HepG2 (cell line): Measurements from ENCODE around the gene CLEC20A. TPM values are rescaled to one million over a fixed set of nuclear protein-coding genes. Genes with fewer than 3 reads are reported as not detected.

ENCODE experiments used
- ATAC-seq: fragments of 200-7000 bp; cut with Tn5 transposase; 3 replicates; pipeline ENCODE4 v1.9.1; 2020; ENCODE audit warnings: mild to moderate bottlenecking, moderate library complexity
- BruUV-seq: library from RNA; stranded (reverse); fragments of 400-500 nt; replicated peaks from 2 replicates; lab custom pipeline; 2021; lab: Mats Ljungman, UMichigan
- CTCF ChIA-PET: fragments of 300-600 bp; formaldehyde crosslinking; extraction: SDS; loops from one replicate; lab custom pipeline; 2021; ENCODE audit warnings: low total read pairs, inconsistent platforms, low intra/inter-chr PET ratio; lab: Yijun Ruan, JAX
- POLR2A ChIA-PET: fragments of 350-600 bp; sonication (Branson Sonifier 250); formaldehyde crosslinking; loops from one replicate; lab custom pipeline; 2020; ENCODE audit warnings: antibody characterized with exemption, inconsistent platforms; lab: Yijun Ruan, JAX
- DNase-seq: peaks from one replicate; pipeline ENCODE4 v3.0.0-alpha.2; 2015; ENCODE audit warnings: low spot score
- FAIRE-seq: peaks from 3 replicates; lab custom pipeline; 2011; peaks lifted over from hg19 to GRCh38; lab: Jason Lieb, UNC
- H2AFZ ChIP-seq: one replicate; pipeline ENCODE4 v1.6.1; 2011; ENCODE audit warnings: low read length, inconsistent platforms
- H3K27ac ChIP-seq: fragments of 300-600 bp; 3 replicates; pipeline ENCODE4 v1.8.0; 2011; ENCODE audit warnings: mixed run types, mild to moderate bottlenecking, mixed read lengths, low read length, inconsistent platforms; ENCODE audit not compliant: insufficient read depth; ENCODE audit errors: extremely low read length
- H3K27me3 ChIP-seq, 2 experiments: fragments of 200-600 bp in 1 of 2; 2 replicates in 1 of 2; 3 replicates in 1 of 2; pipeline versions ENCODE4 v1.6.0 to v1.8.0; 2011; ENCODE audit warnings: low read length in 2 of 2, mild to moderate bottlenecking in 2 of 2, moderate library complexity in 2 of 2, inconsistent platforms in 1 of 2; ENCODE audit not compliant: insufficient read depth in 2 of 2, control insufficient read depth in 1 of 2
- H3K36me3 ChIP-seq, 2 experiments: fragments of 200-600 bp in 1 of 2; replicated peaks in 1 of 2; 2 replicates in 1 of 2; 3 replicates in 1 of 2; pipeline versions ENCODE4 v1.5.1 to v1.8.0; 2011; ENCODE audit warnings: low read length in 2 of 2, inconsistent platforms in 1 of 2; ENCODE audit not compliant: insufficient read depth in 2 of 2, control insufficient read depth in 1 of 2
- H3K4me1 ChIP-seq: 2 replicates; pipeline ENCODE4 v1.5.1; 2012; ENCODE audit warnings: low read length, inconsistent platforms; ENCODE audit not compliant: insufficient read depth
- H3K4me2 ChIP-seq: 2 replicates; pipeline ENCODE4 v1.6.0; 2011; ENCODE audit warnings: low read depth, low read length, inconsistent platforms
- H3K4me3 ChIP-seq, 3 experiments: fragments of 200-600 bp in 1 of 3; sonication (generic), shearing (Covaris generic) in 1 of 3; replicated peaks in 1 of 3; 2 replicates each; pipeline ENCODE4 v1.5.1; 2011 to 2016; ENCODE audit warnings: low read length in 3 of 3, inconsistent platforms in 2 of 3, low read depth in 2 of 3, mild to moderate bottlenecking in 2 of 3, control low read depth in 1 of 3, mixed read lengths in 1 of 3; ENCODE audit not compliant: insufficient read depth in 1 of 3
- H3K79me2 ChIP-seq: one replicate; pipeline ENCODE4 v1.6.1; 2011; ENCODE audit warnings: low read length, inconsistent platforms; ENCODE audit not compliant: insufficient read depth
- H3K9ac ChIP-seq: 2 replicates; pipeline ENCODE4 v1.6.0; 2011; ENCODE audit warnings: mild to moderate bottlenecking, low read depth, low read length, inconsistent platforms; ENCODE audit not compliant: insufficient read depth
- H3K9me3 ChIP-seq: 2 replicates; pipeline ENCODE4 v1.5.1; 2012; ENCODE audit warnings: mild to moderate bottlenecking, low read length
- H4K20me1 ChIP-seq: 2 replicates; pipeline ENCODE4 v1.6.0; 2011; ENCODE audit warnings: inconsistent platforms, mild to moderate bottlenecking, low read length, moderate library complexity; ENCODE audit not compliant: insufficient read depth
- ASH2L ChIP-seq: fragments of 300-600, 200-600 bp; sonication (generic); IDR thresholded peaks from 2 replicates; pipeline ENCODE4 v1.7.0; 2017; ENCODE audit warnings: low read depth, mild to moderate bottlenecking, moderate library complexity, mixed read lengths, low read length; ENCODE audit not compliant: insufficient read length
- ATM ChIP-seq: fragments of 450-650 bp; IDR thresholded peaks from 2 replicates; pipeline ENCODE4 v1.7.1; 2017; ENCODE audit warnings: mild to moderate bottlenecking, borderline replicate concordance
- MYC ChIP-seq: sonication (generic); formaldehyde crosslinking; IDR thresholded peaks from 2 replicates; pipeline ENCODE4 v1.9.0; 2021; ENCODE audit warnings: missing genetic modification reagents, borderline replicate concordance
- PHF21A ChIP-seq: sonication (generic); formaldehyde crosslinking; IDR thresholded peaks from 2 replicates; pipeline ENCODE4 v1.5.0; 2020; ENCODE audit warnings: mild to moderate bottlenecking, missing genetic modification reagents
- SRSF4 ChIP-seq: fragments of 200-400 bp; formaldehyde crosslinking; IDR thresholded peaks from one replicate; pipeline ENCODE4 v1.6.1; 2018; ENCODE audit warnings: mild to moderate bottlenecking, low read depth, low read length, moderate library complexity; ENCODE audit not compliant: poor library complexity, severe bottlenecking
- STAG1 ChIP-seq: sonication (generic); formaldehyde crosslinking; IDR thresholded peaks from 2 replicates; pipeline ENCODE4 v1.4.0; 2020; ENCODE audit warnings: missing genetic modification reagents
- ZHX2 ChIP-seq, 2 experiments: sonication (generic) in 1 of 2; formaldehyde crosslinking in 1 of 2; IDR thresholded peaks; 2 replicates each; pipeline versions ENCODE4 v1.6.1 to v1.9.0; 2014 to 2022; ENCODE audit warnings: antibody characterized with exemption in 1 of 2, borderline replicate concordance in 1 of 2, inconsistent platforms in 1 of 2, low read depth in 1 of 2, missing genetic modification reagents in 1 of 2
- ZNF615 ChIP-seq: sonication (generic); formaldehyde crosslinking; IDR thresholded peaks from 2 replicates; pipeline ENCODE4 v1.5.0; 2020; ENCODE audit warnings: mild to moderate bottlenecking, missing genetic modification reagents, borderline replicate concordance
- ZNF616 ChIP-seq: sonication (generic); formaldehyde crosslinking; IDR thresholded peaks from 2 replicates; pipeline ENCODE4 v1.5.0; 2020; ENCODE audit warnings: low read depth, mild to moderate bottlenecking, missing genetic modification reagents
- ZNF841 ChIP-seq: sonication (generic); formaldehyde crosslinking; IDR thresholded peaks from 2 replicates; pipeline ENCODE4 v1.8.1; 2023; ENCODE audit warnings: missing genetic modification reagents, borderline replicate concordance
- ZSCAN31 ChIP-seq: sonication (generic); formaldehyde crosslinking; IDR thresholded peaks from 2 replicates; pipeline ENCODE4 v1.5.0; 2020; ENCODE audit warnings: low read depth, mild to moderate bottlenecking, missing genetic modification reagents
- WGBS: methylation state at CpG from one replicate; pipeline ENCODE4 v1.1.6; 2017; ENCODE audit warnings: low lambda C conversion rate; 5-methylcytosine and 5-hydroxymethylcytosine counted together
- in situ Hi-C: cut with HindIII; loops from 2 replicates; pipeline ENCODE4 v1.10.0; 2017; ENCODE audit warnings: low pct_unique_long_range_greater_than_20kb; ENCODE audit not compliant: extremely low pct_ligation_motif_present
- intact Hi-C: fragments of 100-400 bp; cut with micrococcal nuclease; formaldehyde crosslinking; loops from one replicate; pipeline ENCODE4 v1.10.0; 2022; ENCODE audit not compliant: unreplicated experiment
- polyA plus RNA-seq, 8 experiments: library from polyadenylated mRNA; depleted of rRNA in 3 of 8; stranded (reverse) in 7 of 8; unstranded in 1 of 8; fragments of >200 nt; fragmentation: Illumina TruSeq in 4 of 8; extraction: Trizol in 4 of 8; gene quantifications; 2 replicates each; pipeline versions ENCODE4 v1.2.1 to v1.2.3, GENCODE V29; 2011 to 2016; ENCODE audit warnings: low read depth in 4 of 8, missing spikeins in 1 of 8, mixed read lengths in 1 of 8; ENCODE audit not compliant: insufficient read depth in 1 of 8
- total RNA-seq, 5 experiments: library from RNA; depleted of rRNA; stranded (reverse); fragments of >200 nt; fragmentation: Illumina TruSeq; extraction: Trizol; gene quantifications; 2 replicates each; pipeline ENCODE4 v1.2.3, GENCODE V29; 2016; ENCODE audit warnings: low read depth in 1 of 5

Gene CLEC20A
- total and polyA plus RNA-seq, 2 of the 13 experiments (the other 11 are each of a cell fraction or from before 2014, with no cell fraction given), result not detected

DNA sequence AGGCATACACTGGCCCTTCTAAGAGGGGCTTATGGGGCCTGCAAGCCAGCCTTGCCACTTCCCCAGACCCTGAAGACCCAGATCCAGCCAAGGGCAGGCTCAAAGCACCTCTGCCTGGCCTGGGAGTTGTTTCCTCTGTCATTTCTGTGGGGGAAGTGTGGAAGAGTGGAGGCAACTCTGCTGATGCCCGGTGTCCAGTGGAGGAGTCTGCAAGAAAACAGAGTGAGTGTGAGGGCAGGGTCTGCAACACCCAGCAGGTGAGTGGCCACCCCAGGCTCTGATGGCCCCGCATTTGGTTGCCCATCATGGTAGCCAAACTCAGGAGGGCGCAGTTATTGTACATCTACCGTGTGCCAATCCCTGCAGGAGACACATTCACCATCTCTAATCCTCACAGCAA is 8.4 kb downstream of the CLEC20A start:
- no peak for DNase-seq
- WGBS, result 66% methylated on average over 4 of the region's 4 CpGs
- H3K36me3 ChIP-seq, result no peaks in the 10 kb centered on the region
- no peak overlapping the region for H2AFZ ChIP-seq
- ChIA-PET POLR2A (no interaction called here), CTCF (no interaction called here)
- ATAC-seq, result no peak
- peaks cover 4 to 27% of the 10 kb centered on the region in 2 experiments; a peak in 4 of 5 replicates for H3K27me3 ChIP-seq
- H3K4me2 ChIP-seq, result no peak overlapping the region
- H3K9me3 ChIP-seq, result no peaks in the 10 kb centered on the region
- H3K79me2 ChIP-seq, result no peaks in the 10 kb centered on the region
- peaks cover 13% of the 10 kb centered on the region for H3K4me1 ChIP-seq
- H3K4me3 ChIP-seq, result no peak overlapping the region
- no TSS peak for BruUV-seq
- TF ChIP-seq ZNF616 (CRISPR knock-in tag) (no peak), ZNF841 (CRISPR knock-in tag) (no peak), ASH2L (no peak), SRSF4 (no peak), ATM (no peak), ZNF615 (no peak)
- in situ Hi-C loops (no loop called here), intact Hi-C loops (no loop called here)
- H3K27ac ChIP-seq, result no peak overlapping the region
- H4K20me1 ChIP-seq, result no peaks in the 10 kb centered on the region
- no peak for FAIRE-seq
- no peak overlapping the region for H3K9ac ChIP-seq

- peaks cover 0 to 19% of the 10 kb centered on the region in 2 experiments; a peak in 2 of 5 replicates for H3K27me3 ChIP-seq
- no peaks in the 10 kb centered on the region for H3K36me3 ChIP-seq
- intact Hi-C loops (no loop called here), in situ Hi-C loops (no loop called here)
- peaks cover 13% of the 10 kb centered on the region for H3K4me1 ChIP-seq
- no peak overlapping the region for H3K9ac ChIP-seq
- ATAC-seq, result peak; percentile 39
- POLR2A ChIA-PET, result no interaction called here
- 77% methylated on average over 10 of the region's 20 CpGs for WGBS
- no peak overlapping the region for H2AFZ ChIP-seq
- FAIRE-seq, result no peak
- no peaks in the 10 kb centered on the region for H3K9me3 ChIP-seq
- H3K4me2 ChIP-seq, result peak overlapping the region; percentile 4; the same call in 1 of the 2 replicates
- no peaks in the 10 kb centered on the region for H3K79me2 ChIP-seq
- no TSS peak for BruUV-seq
- H3K4me3 ChIP-seq, result no peak overlapping the region
- H4K20me1 ChIP-seq, result no peaks in the 10 kb centered on the region
- no peak for DNase-seq
- no peak overlapping the region for H3K27ac ChIP-seq
- CTCF ChIA-PET, result no interaction called here
- TF ChIP-seq ZHX2 (IDR thresholded peaks at IDR 0.05; ENCODE audit: low read depth) (no peak), ZHX2 (CRISPR knock-in tag; IDR thresholded peaks at IDR 0.05; ENCODE audit: borderline replicate concordance) (no peak), MYC (no peak), STAG1 (CRISPR knock-in tag) (no peak), PHF21A (no peak), ZSCAN31 (no peak)
These were observed 9.6 kb downstream of the CLEC20A start for GRCh38 chr1:178487070-178487615.
